ENCODE measurements around the gene PTPRG.

GRCh38 chr3:62159056-62159708 lies 597.8 kb downstream of the PTPRG start:
- TF ChIP-seq CTCF (CRISPR knock-in tag; IDR thresholded peaks at IDR 0.05) (no peak), NRL (CRISPR knock-in tag; IDR thresholded peaks at IDR 0.05; ENCODE audit: borderline replicate concordance) (no peak), RELA (CRISPR knock-in tag; IDR thresholded peaks at IDR 0.05) (no peak), SP2 (CRISPR knock-in tag; IDR thresholded peaks at IDR 0.05) (no peak), ZHX1 (CRISPR knock-in tag; IDR thresholded peaks at IDR 0.05; ENCODE audit: low read depth) (no peak), ZBTB1 (CRISPR knock-in tag; IDR thresholded peaks at IDR 0.05; ENCODE audit: borderline replicate concordance) (no peak), EZH2 (conservative IDR thresholded peaks at IDR 0.05; ENCODE audit: low read depth, low read length) (no peak), FOXO4 (CRISPR knock-in tag; conservative IDR thresholded peaks at IDR 0.05) (no peak), ZC3H13 (CRISPR knock-in tag; IDR thresholded peaks at IDR 0.05) (no peak), POLR2AphosphoS5 (IDR thresholded peaks at IDR 0.05; ENCODE audit: low read depth, low read length) (no peak), ZNF580 (CRISPR knock-in tag; IDR thresholded peaks at IDR 0.05; ENCODE audit: borderline replicate concordance, low read depth) (no peak)

All from HepG2 (cell line).